Prostate gland (tissue), 2 donors: ENCODE data around the gene POLR1A.

Source experiments
- POLR2A ChIP-seq: fragments of 450-650 bp; IDR thresholded peaks from one replicate; pipeline ENCODE4 v1.6.1; 2016; ENCODE audit warnings: antibody characterized with exemption, mild to moderate bottlenecking
- POLR2AphosphoS5 ChIP-seq: sonication (generic); formaldehyde crosslinking; IDR thresholded peaks from one replicate; pipeline ENCODE4 v1.6.1; 2017; ENCODE audit warnings: antibody characterized with exemption
- TF ChIP-seq, protein P1 (sequence below), 4 experiments: fragments of 200-600 bp in 2 of 4; fragments of 450-650 bp in 2 of 4; sonication (generic) in 2 of 4; IDR thresholded peaks; 1 replicate in 3 of 4; 2 replicates in 1 of 4; pipeline ENCODE4 v1.5.1; 2016 to 2019; ENCODE audit warnings: antibody characterized with exemption in 4 of 4, mild to moderate bottlenecking in 2 of 4, moderate library complexity in 2 of 4

DNA sequence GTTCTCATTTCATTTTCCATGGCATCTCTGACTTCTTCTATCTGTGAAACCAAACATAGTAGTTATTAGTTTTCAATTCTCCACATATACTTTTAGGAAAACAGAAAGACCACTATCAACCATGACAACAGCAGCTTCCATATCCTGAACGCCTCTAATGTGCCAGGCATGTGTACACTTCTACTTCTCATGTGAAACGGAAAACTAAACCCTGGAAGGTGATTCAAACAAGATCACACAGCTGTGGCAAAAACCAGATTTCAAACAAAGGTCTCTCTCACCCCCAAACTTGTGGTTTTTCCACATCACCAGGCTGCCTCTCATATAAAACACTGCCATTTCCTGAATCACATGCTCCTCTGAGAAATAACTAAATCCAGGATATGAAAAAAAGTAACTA lies 42.1 kb upstream of the POLR1A start:
- no peak for TF ChIP-seq POLR2A
- TF ChIP-seq, protein P1, sequence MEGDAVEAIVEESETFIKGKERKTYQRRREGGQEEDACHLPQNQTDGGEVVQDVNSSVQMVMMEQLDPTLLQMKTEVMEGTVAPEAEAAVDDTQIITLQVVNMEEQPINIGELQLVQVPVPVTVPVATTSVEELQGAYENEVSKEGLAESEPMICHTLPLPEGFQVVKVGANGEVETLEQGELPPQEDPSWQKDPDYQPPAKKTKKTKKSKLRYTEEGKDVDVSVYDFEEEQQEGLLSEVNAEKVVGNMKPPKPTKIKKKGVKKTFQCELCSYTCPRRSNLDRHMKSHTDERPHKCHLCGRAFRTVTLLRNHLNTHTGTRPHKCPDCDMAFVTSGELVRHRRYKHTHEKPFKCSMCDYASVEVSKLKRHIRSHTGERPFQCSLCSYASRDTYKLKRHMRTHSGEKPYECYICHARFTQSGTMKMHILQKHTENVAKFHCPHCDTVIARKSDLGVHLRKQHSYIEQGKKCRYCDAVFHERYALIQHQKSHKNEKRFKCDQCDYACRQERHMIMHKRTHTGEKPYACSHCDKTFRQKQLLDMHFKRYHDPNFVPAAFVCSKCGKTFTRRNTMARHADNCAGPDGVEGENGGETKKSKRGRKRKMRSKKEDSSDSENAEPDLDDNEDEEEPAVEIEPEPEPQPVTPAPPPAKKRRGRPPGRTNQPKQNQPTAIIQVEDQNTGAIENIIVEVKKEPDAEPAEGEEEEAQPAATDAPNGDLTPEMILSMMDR (IDR thresholded peaks at IDR 0.05): no peak
- no peak for TF ChIP-seq POLR2AphosphoS5
